ENCODE results near the gene SORCS2.

SORCS2 gene

DNA sequence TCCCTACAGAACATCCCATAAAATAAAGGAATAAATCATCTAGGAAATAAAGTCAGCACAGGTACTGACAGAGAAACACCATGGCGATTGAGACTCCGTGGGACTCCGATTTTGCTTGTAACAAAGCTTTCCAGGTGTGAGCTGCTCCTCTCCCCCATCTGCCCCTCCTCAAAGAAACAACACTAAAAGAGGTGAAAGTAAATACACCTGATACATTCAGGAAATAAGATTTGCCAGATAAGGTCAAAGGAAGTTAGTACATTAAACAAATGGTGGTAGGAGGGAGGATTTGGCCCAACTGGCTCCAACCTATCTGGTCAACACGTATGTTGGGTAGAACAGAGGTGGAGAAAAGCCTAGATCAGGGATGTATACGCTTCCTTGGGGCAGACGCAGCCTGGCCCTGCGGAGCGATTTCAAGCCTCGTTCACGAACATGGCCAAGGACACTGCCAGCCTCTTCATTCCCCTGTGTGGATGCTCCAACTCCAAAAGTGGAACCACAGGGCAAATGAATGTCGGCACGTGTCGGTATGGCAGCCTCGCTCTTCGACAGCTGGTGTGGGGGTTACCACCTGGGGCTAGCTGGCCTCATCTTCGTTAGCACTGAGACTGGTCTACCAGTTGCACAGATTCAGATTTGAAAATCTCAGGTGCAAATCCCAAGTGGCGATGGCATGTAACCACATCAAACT, 584.8 kb downstream of the SORCS2 start:
- no peak for DNase-seq

GRCh38 chr4:7777871-7778509, 585.7 kb downstream of the SORCS2 start:
- no peak for DNase-seq

DNA sequence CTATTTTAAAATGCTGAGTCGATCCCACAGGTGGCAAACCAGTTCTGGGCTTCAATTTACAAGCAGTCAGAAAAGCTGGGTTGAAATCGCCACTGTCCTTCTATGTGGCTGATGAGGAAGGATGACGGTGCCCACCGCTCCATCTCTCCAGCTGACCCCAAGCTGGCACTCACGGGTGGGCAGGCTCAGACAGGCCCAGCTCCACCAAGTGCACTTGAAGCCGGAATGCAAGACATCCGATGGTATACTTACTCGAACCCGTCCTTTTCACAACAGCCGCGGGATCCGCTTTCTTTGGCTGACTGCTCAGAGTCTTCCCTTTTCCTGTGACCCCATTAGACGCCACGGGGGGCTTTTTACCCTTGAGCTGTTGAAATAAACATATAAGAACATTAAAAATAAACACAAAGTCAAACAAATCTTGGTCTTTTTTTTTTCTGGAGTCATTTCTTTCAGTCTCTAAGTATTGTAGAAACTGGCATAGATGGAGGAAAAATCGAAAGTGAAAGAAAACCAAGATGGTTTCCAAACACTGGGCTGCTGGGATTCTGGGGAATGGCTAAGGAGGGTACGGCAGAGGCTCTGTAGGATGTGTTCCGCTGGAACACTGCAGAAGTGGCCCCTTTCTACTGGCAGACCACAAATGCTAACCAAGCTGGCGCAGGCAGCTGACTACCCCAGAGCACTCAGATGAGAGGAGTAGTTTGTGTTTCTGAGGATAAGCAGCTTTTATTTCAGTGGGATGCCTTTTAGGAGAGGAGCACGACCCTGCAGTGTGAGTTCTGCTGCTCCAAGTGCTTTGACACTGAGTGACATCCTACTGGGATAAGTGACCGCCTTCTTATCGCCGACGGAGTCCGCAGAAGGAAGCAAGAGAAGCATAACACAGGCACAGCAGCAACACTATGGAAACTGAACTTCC, 586.4 kb downstream of the SORCS2 start:
- DNase-seq = no peak

DNA sequence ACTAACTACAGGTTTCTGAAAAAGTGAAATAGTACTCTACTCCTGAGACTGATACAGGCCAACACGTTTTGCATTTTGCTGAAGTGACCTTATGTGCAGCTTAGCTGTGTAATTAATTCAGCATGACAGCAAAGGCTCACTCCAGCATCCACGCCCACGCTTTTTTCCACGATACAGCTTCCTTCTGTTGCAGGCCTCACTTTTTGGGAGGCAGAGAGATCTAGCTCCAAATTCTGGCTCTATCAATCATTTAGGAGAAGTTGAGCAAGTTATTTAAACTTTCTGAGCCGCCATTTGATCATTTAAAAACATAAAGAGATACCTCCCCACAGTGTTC, 587.1 kb downstream of the SORCS2 start:
- DNase-seq = no peak

- no peak for DNase-seq
These were observed 588.5 kb downstream of the SORCS2 start for GRCh38 chr4:7780751-7781348.

DNA sequence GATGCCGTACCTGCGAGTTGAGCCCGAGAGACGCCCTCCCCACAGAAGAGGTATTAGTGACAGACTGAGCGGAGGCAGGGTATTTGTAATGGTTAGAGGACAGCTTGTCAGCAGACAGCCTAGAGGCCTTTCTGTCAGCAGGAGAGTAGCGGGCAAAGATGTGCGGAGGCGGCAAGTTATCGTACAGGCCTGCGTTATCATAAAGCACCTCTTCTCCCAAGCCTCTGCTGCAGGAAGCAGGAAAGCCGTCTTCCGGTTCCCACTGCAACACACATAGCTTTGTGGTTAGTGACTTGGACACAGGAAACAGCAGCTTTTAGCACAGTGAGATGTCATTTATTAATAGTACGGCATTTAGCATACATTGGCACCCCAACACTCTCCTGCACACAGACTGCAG, 589.0 kb downstream of the SORCS2 start:
- DNase-seq = no peak

- DNase-seq = no peak
These were observed 589.7 kb downstream of the SORCS2 start for GRCh38 chr4:7781993-7782392.

GRCh38 chr4:7782783-7783182, 590.4 kb downstream of the SORCS2 start:
- DNase-seq = no peak

GRCh38 chr4:7783541-7783940, 591.2 kb downstream of the SORCS2 start:
- DNase-seq = no peak

DNA sequence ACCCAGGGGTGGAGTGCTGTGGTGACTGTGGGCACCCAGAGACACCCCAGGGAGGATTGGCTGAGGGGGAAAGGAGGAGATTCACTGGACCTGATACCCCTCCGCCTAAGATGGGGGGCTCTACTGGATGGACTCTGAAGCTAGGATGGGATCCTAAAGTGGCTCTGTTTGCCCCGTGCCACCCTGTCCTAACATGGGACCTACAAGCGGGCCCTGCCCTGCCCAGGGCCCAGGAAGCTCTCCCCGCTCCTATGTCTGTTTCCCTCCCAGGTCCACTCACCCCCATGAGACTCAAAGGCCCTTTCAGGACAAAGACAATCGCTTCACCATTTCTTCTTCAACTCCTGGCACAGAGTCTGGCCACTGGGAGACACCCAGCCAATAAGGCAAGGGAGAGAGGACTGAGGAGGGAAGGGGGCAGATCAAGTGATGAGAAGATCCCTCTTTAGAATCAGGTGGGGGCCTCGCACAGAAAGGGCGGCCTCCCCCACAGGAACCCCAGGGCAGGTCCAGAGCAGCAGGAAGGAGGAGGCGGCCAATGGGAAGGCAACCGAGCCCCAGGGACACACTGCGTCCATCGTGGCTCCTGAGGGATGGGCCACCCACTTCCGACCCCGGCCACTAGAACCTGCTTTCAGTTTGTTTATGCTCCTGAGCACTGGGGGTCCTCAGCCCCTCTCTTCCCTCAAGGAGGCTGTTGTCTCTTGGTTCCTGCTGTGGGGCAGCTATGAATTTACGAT, 592.0 kb downstream of the SORCS2 start:
- DNase-seq = no peak

DNA sequence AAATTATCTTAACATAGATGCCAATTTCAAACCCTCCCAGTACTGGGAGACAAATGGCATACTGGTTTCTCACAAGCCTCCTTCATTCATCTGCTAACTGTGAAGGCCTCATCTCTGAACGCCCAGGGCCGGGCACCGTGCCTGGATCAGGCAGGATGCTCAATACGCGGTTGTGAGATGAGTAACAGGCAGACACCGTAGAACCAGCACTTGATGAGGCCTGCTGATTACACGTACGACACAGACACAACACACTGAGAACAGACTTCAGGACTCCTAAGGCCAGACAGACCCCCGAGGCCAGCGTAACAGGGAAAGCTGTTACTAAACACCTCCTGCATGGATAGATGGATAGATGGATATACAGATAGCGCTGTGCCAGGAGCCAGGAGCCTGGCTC, 592.7 kb downstream of the SORCS2 start:
- no peak for DNase-seq

- no peak for DNase-seq
These were observed 593.7 kb downstream of the SORCS2 start for GRCh38 chr4:7786040-7786439.

GRCh38 chr4:7786517-7786916, 594.2 kb downstream of the SORCS2 start:
- DNase-seq = no peak

- no peak for DNase-seq
These were observed 594.7 kb downstream of the SORCS2 start for GRCh38 chr4:7787067-7787466.

GRCh38 chr4:7787681-7788141, 595.4 kb downstream of the SORCS2 start:
- no peak for DNase-seq

DNA sequence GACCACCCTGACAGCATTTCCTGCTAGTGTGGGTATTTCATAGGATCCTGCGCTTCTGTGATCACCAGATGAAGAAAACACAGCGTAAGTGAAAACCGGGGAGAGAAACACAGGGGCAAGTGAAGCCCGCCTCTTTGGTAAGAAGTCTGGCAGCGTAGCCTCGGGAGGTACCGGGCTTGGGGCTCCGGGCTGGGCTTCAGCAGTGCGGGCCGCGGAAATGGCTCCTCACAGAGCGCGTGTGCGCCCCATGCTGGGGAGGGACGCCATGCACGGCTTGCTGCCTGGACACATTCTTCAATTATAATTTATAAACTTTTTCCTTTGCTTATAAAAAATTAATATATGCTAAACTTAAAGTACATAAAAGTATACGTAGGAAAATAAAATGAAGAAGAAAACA, 595.9 kb downstream of the SORCS2 start:
- DNase-seq = no peak

GRCh38 chr4:7788694-7789425, 596.5 kb downstream of the SORCS2 start:
- no peak for DNase-seq

DNA sequence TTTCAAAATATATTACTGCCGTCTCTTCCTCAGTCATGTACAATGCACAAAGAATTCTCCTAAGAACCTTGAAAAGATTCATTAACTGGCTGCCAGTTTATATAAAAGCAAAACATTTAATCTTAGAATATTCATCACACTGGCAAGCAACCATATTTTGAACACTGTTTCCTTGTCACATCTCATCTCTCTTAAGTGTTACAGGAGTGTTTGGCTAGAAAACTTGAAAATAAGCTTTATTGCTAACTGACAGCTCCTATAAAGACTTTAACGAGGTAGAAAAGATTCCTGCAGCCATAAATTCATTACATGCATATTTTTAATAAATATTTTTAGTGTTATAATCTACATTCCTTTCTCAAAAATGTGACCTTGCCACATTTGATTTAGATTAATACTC, 597.7 kb downstream of the SORCS2 start:
- no peak for DNase-seq

GRCh38 chr4:7790999-7791398, 598.7 kb downstream of the SORCS2 start:
- DNase-seq = no peak
